HG03469 (cell line): ENCODE data around the gene PWP1.

Source experiments
- ATAC-seq: cut with Tn5 transposase; IDR thresholded peaks from one replicate; pipeline ENCODE4 v1.9.1; 2021; ENCODE audit warnings: mild to moderate bottlenecking, moderate library complexity, moderate number of reproducible peaks; ENCODE audit not compliant: unreplicated experiment

Gene PWP1

DNA sequence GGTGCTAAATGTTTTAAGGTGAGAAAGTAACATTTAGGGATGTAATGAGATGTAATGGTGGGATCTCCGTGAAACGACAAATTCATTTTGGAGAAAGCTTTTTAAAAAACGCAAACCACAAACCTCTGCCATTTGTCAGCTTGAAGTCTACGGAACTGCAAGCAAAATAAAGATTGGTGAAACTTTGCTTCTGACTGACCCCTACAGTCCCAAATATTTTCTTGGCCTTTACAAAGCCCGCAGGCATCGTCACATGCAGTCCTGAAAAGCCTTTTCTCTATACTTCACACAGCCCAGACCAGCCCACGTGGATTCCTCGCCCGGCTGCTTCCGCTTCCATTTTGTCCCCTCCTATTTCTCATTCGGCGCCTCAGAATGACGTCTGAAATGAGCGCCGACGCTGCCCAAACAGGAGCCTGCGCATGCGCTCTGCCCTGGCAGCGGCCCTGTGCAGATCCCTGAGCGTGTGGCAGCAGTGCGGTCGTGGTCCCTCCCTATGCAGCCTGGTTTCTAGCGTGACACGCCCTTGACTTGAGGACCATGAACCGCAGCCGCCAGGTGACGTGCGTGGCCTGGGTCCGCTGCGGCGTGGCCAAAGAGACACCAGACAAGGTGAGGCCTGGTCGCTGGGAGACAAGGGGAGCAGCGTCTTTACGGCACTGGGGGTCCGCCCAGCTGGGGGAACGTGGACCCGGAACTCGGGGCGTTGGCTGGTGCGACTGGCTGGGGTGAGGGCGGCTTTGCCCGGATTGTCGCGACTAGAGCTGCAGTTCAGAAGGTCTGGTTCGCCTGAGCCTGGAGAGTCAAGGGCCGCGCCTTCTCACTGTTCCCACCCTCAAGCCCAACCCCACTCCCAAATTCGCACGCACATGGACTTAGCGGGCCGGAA, at the start of gene PWP1:
Gene PWP1, plus strand, starts transcription at position 440 of the 889 bp plus-strand sequence. Its CDS starts 101 bp downstream, at position 541.
- ATAC-seq: peak; percentile 84

DNA sequence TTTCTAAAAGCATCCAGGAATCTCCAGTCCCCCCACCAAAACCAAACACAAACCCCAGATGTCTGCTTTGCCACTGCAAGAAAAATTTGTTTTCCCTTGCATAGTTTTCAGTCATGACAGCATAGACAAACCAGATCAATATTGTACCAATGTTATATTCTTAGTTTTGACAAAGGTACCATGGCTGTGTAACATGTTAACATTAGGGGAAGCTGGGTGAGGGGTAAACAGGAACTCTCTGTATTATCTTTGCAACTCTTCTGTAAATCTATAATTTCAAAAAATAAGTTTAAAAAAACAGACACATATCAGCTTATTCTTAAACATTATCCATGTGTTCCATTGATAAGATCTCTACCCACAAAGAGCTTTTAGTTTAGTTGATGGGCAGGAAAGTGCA, 44.4 kb upstream of the PWP1 start:
- no peak for ATAC-seq

GRCh38 chr12:107642240-107642639, 43.4 kb upstream of the PWP1 start:
- ATAC-seq: no peak

- no peak for ATAC-seq
Observed at GRCh38 chr12:107645630-107646333, 39.8 kb upstream of the PWP1 start.

GRCh38 chr12:107646436-107646835, 39.2 kb upstream of the PWP1 start:
- ATAC-seq: no peak

DNA sequence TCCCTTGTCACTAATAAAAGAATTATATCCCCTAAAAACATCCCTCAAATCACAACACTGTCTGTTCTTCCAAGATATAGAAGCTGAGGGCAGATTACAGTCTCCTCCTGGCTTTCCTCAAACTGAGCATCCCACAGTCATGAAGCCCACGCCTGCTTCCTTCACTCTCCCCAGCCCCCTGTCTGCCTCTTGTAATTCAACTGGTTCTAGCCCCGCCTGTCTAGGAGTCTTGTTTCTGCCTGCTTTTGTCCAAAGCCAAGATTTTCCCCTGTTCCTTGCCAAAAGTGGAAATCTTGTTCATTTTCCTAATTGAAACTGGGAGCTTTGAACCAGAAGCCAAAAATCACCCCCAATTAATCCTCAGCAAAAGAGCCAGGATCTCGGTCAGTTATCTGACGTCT, 35.9 kb upstream of the PWP1 start:
- ATAC-seq: no peak

DNA sequence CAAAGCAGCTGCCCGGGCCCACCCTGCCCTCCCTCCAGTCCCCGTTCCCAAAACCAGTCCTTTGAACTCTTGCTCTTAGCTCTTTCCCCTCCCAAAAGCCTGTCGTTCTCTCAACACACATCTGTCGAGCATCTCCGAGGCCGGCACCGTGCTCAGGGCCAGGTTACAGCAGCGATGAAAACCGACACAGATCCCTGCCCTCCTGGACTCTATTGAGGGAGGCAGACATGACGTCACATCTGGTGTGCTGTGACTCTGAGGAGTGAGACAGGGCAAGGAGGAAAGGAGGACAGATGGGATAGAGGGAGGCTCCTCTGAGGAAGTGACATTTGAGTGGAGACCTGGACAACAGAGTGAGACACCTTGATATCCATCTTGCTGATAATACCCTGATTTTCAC, 34.6 kb upstream of the PWP1 start:
- no peak for ATAC-seq

DNA sequence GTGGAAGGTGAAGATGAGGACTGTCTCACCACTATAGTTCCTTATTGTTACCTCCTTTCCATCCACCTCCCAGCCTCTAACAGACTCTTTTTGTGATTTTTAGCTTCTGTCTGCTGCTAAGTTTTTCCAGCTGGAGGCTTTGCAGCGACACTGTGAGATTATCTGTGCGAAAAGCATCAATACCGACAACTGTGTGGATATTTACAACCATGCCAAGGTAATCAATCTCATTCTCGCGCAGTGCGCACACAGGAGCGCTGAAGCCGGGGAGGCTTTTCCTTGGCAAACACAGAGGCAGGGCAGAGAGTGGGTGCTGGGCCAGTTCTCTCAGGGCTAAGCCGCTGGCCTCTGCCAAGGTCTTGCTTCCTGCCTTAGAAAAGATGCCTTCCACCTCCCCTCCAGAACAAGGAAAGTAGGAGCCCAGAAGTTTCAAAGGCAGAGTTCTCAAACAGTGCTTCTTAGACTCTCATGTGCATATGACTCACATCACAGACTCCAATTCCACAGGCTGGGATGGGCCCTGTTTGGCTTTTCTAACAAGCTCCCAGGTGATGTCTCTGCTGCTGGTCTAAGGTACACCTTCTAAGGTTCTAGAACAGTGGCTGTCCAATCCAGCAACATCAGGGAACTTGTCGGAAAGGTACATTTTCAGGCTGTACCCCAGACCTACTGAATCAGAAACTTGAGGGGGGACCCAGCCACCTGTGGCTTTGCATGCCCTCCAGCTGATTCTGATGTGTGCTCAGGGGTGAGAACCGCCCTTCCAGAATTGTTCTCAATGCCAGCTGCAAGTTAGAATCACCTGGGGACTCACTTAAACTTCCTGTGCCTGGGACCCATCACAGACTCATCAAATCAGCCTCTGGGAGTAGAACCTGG, 33.8 kb upstream of the PWP1 start:
- no peak for ATAC-seq

DNA sequence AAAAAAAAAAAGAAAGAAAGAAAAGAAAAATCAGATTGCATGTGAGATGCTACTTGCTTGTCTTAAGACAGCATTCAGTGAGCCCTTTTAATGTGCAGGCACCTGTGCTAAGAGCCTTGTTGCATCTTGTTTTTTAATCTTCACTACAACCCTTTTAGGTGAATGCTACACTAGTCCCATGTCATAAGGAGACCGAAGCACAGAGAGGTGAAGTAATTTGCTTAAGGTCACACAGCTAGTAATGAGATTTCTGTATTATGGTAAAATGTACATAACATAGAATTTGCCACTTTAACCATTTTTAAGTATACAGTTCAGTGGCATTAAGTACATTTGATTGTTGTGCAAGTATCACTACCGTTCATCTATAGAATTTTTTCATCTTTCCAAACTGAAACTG, 32.1 kb upstream of the PWP1 start:
- ATAC-seq: no peak

GRCh38 chr12:107654873-107655272, 30.7 kb upstream of the PWP1 start:
- no peak for ATAC-seq

DNA sequence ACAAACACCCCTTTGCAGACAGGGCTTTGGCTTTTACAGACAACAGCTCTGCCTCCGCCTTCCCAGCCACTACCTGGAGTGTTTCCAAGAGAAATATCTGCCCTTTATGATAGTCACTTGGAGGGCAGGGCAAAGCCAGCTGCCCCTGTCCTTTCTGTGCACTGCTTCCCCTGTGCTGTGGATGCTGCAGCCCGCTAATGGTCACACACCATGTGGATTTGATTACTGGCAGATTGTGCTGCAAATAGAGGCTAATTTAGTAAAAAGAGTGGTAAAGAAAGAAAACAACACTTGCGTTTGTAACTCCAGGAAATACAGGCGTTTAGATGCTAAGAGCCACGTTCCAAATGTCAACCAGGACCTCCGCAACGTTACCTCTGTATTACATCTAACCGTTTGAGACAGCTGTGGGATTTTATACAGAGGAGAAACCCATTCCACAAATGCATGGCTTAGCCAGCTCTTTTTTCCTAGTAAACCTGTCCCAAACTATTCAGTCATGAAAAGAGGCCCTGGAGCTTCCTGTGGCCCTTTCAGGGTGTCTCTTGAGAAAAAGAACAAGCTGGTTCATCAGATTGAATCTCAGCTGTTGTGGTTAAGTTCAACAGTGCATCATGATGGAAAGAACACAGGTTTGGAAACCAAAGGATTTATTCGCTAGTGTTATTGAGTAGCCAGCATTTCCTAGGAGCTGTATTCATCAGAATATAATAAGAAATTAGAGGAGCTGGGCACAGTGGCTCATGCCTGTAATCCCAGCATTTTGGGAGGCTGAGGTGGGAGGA, 30.1 kb upstream of the PWP1 start:
- ATAC-seq: no peak

DNA sequence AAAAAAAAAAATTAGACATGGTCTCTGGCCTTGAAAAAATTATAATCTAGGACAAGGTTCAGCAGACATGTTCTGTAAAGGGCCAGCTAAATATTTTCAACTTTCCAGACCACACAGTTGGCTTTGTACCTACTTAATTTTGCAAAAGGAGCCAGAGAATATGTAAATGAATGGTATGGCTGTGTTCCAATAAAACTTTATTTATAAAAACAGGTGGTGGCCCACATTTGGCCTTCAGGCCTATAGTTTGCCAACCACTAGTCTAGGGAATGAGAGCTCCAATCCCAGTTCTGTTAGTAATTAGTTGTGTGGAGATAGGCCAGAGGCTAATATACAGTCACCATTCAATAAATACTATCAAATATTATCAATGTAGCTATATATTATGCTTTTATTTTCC, 29.3 kb upstream of the PWP1 start:
- ATAC-seq: no peak

DNA sequence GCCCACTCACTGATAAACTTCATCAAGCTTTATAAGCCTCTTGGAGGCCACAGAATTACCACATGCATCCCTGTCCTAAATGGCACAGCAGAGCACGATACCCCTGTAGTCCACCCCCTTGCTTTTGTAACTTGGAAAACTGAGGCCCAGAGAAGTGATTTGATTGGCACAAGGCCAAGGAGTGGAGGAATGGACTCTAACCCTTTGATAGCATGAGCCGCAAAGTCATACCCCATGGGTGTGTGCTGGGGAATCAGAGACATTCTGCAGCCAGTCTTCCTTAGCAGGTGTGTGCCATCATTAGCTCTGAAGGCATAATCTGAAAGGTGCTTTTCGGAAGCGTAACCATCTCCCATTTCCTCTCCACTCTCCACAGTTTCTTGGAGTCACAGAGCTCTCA, 28.5 kb upstream of the PWP1 start:
- ATAC-seq: no peak

DNA sequence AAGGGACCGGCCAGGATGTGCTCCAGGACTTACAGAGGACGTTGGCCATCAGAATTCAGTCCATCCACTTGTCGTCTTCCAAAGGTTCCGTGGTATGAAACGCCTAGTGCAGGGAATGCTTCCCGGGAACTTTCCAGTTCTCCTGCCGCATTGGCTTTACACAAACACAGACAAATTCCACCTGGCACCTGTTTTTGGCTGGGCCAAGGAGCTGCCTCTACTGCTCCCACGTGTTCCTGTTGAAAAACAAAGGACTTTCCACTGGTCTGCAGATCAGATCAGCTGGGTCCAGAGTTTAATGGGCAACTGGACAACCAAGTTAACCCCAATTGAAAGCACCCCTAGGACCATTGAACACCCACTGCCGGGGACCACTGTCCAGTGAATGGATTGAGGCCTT, 28.0 kb upstream of the PWP1 start:
- ATAC-seq: no peak

GRCh38 chr12:107660235-107660634, 25.4 kb upstream of the PWP1 start:
- no peak for ATAC-seq

DNA sequence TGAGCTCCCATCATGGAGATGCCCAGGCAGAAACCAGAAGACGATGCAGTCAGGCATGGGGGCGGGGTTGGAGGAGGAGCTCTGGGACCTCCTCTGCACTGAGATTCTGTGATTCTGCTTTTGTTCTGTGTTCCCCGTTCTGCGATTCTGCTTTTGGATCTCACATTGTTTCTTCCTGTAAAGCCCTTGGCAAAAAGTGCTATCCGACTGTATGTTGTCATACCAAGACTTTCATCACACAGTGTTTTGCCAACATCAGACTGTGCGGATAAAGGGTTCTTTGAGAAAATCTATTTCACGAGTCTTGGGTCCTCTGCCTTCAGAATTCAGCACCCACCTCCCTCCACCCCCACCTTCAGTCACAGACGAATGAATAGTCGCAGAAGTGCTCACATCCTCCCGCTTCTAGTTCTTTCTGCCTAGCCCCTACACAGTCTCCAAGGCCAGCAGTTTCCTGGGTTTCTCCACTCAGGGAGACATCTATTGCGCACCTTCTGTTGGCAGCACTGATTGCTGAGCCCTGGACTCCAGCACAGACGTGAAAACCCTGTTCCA, 24.7 kb upstream of the PWP1 start:
- ATAC-seq: no peak

- ATAC-seq: no peak
Observed at GRCh38 chr12:107661830-107662229, 23.8 kb upstream of the PWP1 start.

- no peak for ATAC-seq
Observed at GRCh38 chr12:107662484-107662883, 23.1 kb upstream of the PWP1 start.

DNA sequence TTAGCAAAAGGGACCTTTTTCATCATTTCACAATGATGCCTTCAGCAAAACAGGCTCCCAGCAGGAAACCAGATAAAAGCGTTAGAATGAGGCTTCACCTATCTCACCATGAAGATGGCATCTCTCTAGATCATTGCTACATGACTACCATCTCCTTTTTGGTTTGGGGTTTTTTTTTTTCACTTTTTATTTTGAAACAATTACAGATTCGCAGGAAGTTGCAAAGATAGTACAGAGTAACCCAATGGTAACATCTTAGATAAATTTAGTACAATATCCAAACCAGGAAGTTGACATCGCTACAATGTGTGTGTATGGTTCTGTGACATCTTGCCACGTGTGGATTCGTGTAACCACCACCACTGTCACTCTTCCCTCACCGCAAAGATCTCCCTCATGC, 22.3 kb upstream of the PWP1 start:
- ATAC-seq: no peak

GRCh38 chr12:107666009-107666408, 19.6 kb upstream of the PWP1 start:
- ATAC-seq: no peak
